ENCODE results near the gene MYO7A. TPM values are rescaled to one million over a fixed set of nuclear protein-coding genes. Genes with fewer than 3 reads are reported as not detected.

The MYO7A gene
- total RNA-seq, 2 experiments from 2014 or later: 0.61 to 0.63 TPM

DNA sequence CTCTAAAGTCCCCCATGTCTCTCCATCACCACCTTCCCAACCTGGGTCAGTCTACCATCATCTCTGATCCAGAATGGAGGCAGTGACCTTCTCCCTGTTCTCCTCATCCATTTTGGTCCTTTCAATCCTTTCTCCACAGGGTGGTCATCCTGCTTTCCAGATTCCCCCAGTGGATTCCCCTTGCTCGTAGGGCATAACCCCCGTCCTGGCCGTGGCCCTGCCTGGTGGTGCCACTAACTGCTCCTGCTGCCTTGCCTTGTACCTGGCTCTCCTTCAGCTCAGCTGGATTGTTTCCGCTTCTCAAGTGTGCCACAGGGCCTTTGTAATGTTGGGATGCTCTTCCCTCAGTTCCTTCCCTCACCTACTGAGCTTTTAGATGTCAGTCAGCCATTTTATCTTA lies 81.6 kb downstream of the MYO7A start:
- H3K4me3 Mint-ChIP-seq: no peak overlapping the region
- Histone ChIP-seq H3K27ac (ENCODE audit: low read depth in 1 of 2, low read length in 2 of 2) (no peak overlapping the region), H3K4me1 (ENCODE audit: insufficient read depth, low read length) (no peaks in the 10 kb centered on the region), H3K4me3 (ENCODE audit: low read length) (no peak overlapping the region), H3K36me3 (ENCODE audit: insufficient read depth, low read length) (no peaks in the 10 kb centered on the region), H3K9me3 (ENCODE audit: control insufficient read depth in 1 of 2, insufficient read depth in 1 of 2, low read length in 2 of 2) (no peaks in the 10 kb centered on the region), H3K27me3 (ENCODE audit: control insufficient read depth in 1 of 2, insufficient read depth in 2 of 2, low read length in 2 of 2) (no peaks in the 10 kb centered on the region)
- H3K27ac Mint-ChIP-seq: no peak overlapping the region
- ChIA-PET POLR2A (no interaction called here), CTCF (no interaction called here)
- intact Hi-C loops (cut with DNase I, micrococcal nuclease): no loop called here
- DNase-seq (no peak), ATAC-seq (ENCODE audit: poor library complexity) (no peak)
- H3K27me3 Mint-ChIP-seq: no peaks in the 10 kb centered on the region
- no peaks in the 10 kb centered on the region for H3K9me3 Mint-ChIP-seq
- TF ChIP-seq, protein P1, sequence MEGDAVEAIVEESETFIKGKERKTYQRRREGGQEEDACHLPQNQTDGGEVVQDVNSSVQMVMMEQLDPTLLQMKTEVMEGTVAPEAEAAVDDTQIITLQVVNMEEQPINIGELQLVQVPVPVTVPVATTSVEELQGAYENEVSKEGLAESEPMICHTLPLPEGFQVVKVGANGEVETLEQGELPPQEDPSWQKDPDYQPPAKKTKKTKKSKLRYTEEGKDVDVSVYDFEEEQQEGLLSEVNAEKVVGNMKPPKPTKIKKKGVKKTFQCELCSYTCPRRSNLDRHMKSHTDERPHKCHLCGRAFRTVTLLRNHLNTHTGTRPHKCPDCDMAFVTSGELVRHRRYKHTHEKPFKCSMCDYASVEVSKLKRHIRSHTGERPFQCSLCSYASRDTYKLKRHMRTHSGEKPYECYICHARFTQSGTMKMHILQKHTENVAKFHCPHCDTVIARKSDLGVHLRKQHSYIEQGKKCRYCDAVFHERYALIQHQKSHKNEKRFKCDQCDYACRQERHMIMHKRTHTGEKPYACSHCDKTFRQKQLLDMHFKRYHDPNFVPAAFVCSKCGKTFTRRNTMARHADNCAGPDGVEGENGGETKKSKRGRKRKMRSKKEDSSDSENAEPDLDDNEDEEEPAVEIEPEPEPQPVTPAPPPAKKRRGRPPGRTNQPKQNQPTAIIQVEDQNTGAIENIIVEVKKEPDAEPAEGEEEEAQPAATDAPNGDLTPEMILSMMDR (IDR thresholded peaks at IDR 0.05): no peak
- no peaks in the 10 kb centered on the region for H3K36me3 Mint-ChIP-seq (ENCODE audit: low read depth)
- no peaks in the 10 kb centered on the region for H3K4me1 Mint-ChIP-seq (ENCODE audit: low read depth)

DNA sequence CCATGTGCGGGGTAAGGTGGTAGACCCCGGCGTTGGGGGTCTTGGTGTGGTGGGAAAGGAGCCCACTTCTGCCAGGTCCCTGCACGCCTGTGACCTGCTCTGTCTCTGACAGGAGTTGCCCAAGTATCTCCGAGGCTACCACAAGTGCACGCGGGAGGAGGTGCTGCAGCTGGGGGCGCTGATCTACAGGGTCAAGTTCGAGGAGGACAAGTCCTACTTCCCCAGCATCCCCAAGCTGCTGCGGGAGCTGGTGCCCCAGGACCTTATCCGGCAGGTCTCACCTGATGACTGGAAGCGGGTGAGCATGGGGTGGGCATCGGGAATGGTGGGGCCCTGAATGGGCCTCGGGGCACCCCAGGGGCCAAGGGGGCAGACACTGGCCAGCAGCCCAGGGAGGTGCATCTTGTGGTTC lies 83.0 kb downstream of the MYO7A start:
- no peaks in the 10 kb centered on the region for H3K36me3 Mint-ChIP-seq (ENCODE audit: low read depth)
- DNase-seq (peak in 1 of 14 experiments; percentile 19), ATAC-seq (ENCODE audit: poor library complexity) (no peak)
- no peaks in the 10 kb centered on the region for H3K9me3 ChIP-seq (ENCODE audit: control insufficient read depth in 1 of 2, insufficient read depth in 1 of 2, low read length in 2 of 2)
- no peak overlapping the region for H3K27ac ChIP-seq (ENCODE audit: low read depth in 1 of 2, low read length in 2 of 2)
- no peaks in the 10 kb centered on the region for H3K4me1 ChIP-seq (ENCODE audit: insufficient read depth, low read length)
- peaks cover 0 to 2% of the 10 kb centered on the region in 2 experiments for H3K27me3 ChIP-seq (ENCODE audit: control insufficient read depth in 1 of 2, insufficient read depth in 2 of 2, low read length in 2 of 2)
- no peaks in the 10 kb centered on the region for H3K27me3 Mint-ChIP-seq
- H3K27ac Mint-ChIP-seq: no peak overlapping the region
- ChIA-PET CTCF (no interaction called here), POLR2A (no interaction called here)
- H3K4me3 Mint-ChIP-seq: no peak overlapping the region
- H3K4me1 Mint-ChIP-seq (ENCODE audit: low read depth): no peaks in the 10 kb centered on the region
- intact Hi-C loops (cut with DNase I, micrococcal nuclease): no loop called here
- H3K36me3 ChIP-seq (ENCODE audit: insufficient read depth, low read length): no peaks in the 10 kb centered on the region
- no peaks in the 10 kb centered on the region for H3K9me3 Mint-ChIP-seq
- TF ChIP-seq, protein P1 (IDR thresholded peaks at IDR 0.05): no peak
- no peak overlapping the region for H3K4me3 ChIP-seq (ENCODE audit: low read length)

GRCh38 chr11:77211594-77212251 lies 83.7 kb downstream of the MYO7A start:
- DNase-seq: peak in 1 of 14 experiments; percentile 24
- H3K27me3 ChIP-seq (ENCODE audit: control insufficient read depth in 1 of 2, insufficient read depth in 2 of 2, low read length in 2 of 2): peaks cover 0 to 2% of the 10 kb centered on the region in 2 experiments
- no peaks in the 10 kb centered on the region for H3K4me1 ChIP-seq (ENCODE audit: insufficient read depth, low read length)
- ATAC-seq (ENCODE audit: poor library complexity): no peak
- Mint-ChIP-seq H3K4me1 (ENCODE audit: low read depth) (no peaks in the 10 kb centered on the region), H3K36me3 (ENCODE audit: low read depth) (no peaks in the 10 kb centered on the region), H3K9me3 (no peaks in the 10 kb centered on the region), H3K27me3 (no peaks in the 10 kb centered on the region), H3K4me3 (no peak overlapping the region), H3K27ac (no peak overlapping the region)
- ChIA-PET CTCF (no interaction called here), POLR2A (no interaction called here)
- no peak overlapping the region for H3K27ac ChIP-seq (ENCODE audit: low read depth in 1 of 2, low read length in 2 of 2)
- no peaks in the 10 kb centered on the region for H3K9me3 ChIP-seq (ENCODE audit: control insufficient read depth in 1 of 2, insufficient read depth in 1 of 2, low read length in 2 of 2)
- no peak overlapping the region for H3K4me3 ChIP-seq (ENCODE audit: low read length)
- TF ChIP-seq, protein P1 (IDR thresholded peaks at IDR 0.05): no peak
- H3K36me3 ChIP-seq (ENCODE audit: insufficient read depth, low read length): no peaks in the 10 kb centered on the region
- intact Hi-C loops (cut with DNase I, micrococcal nuclease): no loop called here

All from CD4-positive, alpha-beta T cell (primary cell).